ENCODE data around the gene SLC35B2. TPM values are rescaled to one million over a fixed set of nuclear protein-coding genes. Genes with fewer than 3 reads are reported as not detected.

The SLC35B2 gene
- total and polyA plus RNA-seq, 12 donors = 12.7 to 79.8 (median 55.6) TPM

GRCh38 chr6:44265722-44266233, 8.4 kb upstream of the SLC35B2 start:
- DNase-seq = peak in 1 of 7 donors; percentile 63
- Histone ChIP-seq H3K36me3 (replicated peaks in 1 of 2) (no peaks in the 10 kb centered on the region), H3K9me3 (replicated peaks in 1 of 3) (no peaks in the 10 kb centered on the region), H3K4me1 (replicated peaks in 1 of 2) (peaks cover 21 to 28% of the 10 kb centered on the region in 2 donors), H3K27me3 (no peaks in the 10 kb centered on the region), H3K27ac (peak overlapping the region in 3 of 5 donors; percentile 73 to 85 (median 82)), H3K4me3 (peak overlapping the region in 2 of 4 donors; percentile 64 to 68)
- intact Hi-C loops (cut with DNase I) = no loop called here
- 60 to 64% (median 62%) methylated on average over 17 of the region's 17 CpGs for WGBS, 4 donors
- TF ChIP-seq, protein P1, sequence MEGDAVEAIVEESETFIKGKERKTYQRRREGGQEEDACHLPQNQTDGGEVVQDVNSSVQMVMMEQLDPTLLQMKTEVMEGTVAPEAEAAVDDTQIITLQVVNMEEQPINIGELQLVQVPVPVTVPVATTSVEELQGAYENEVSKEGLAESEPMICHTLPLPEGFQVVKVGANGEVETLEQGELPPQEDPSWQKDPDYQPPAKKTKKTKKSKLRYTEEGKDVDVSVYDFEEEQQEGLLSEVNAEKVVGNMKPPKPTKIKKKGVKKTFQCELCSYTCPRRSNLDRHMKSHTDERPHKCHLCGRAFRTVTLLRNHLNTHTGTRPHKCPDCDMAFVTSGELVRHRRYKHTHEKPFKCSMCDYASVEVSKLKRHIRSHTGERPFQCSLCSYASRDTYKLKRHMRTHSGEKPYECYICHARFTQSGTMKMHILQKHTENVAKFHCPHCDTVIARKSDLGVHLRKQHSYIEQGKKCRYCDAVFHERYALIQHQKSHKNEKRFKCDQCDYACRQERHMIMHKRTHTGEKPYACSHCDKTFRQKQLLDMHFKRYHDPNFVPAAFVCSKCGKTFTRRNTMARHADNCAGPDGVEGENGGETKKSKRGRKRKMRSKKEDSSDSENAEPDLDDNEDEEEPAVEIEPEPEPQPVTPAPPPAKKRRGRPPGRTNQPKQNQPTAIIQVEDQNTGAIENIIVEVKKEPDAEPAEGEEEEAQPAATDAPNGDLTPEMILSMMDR (IDR thresholded peaks at IDR 0.05) = no peak
- TF ChIP-seq POLR2A (IDR thresholded peaks at IDR 0.05) = no peak

- 0% methylated on average over 1 to 72 of the region's 72 CpGs for WGBS, 4 donors
- peak; percentile 93 to 97 (median 96) for DNase-seq
- peak within 1 kb of the TSS; percentile 41 to 85 (median 73) for H3K27ac ChIP-seq
- peak within 1 kb of the TSS in 3 of 4 donors; percentile 60 to 68 (median 64) for H3K4me3 ChIP-seq
- peaks cover 21 to 28% of the 10 kb centered on the region in 2 donors for H3K4me1 ChIP-seq (replicated peaks in 1 of 2)
- H3K36me3 ChIP-seq (replicated peaks in 1 of 2) = peaks cover 0 to 1% of the 10 kb centered on the region in 2 donors
- intact Hi-C loops (cut with DNase I) = no loop called here
- peak; percentile 71 to 81 for TF ChIP-seq POLR2A (IDR thresholded peaks at IDR 0.05)
- TF ChIP-seq, protein P1 (IDR thresholded peaks at IDR 0.05) = peak in 4 of 6 experiments; percentile 10 to 34 (median 14)
- no peaks in the 10 kb centered on the region for H3K27me3 ChIP-seq
- H3K9me3 ChIP-seq (replicated peaks in 1 of 3) = no peaks in the 10 kb centered on the region
Measured at GRCh38 chr6:44265007-44265721, 7.8 kb upstream of the SLC35B2 start, which contains the start of gene NFKBIE. NFKBIE (minus strand) TSS chr6:44265551; CDS start chr6:44265346, 205 bp downstream.

- peak overlapping the region in 3 of 5 donors; percentile 60 to 85 (median 82) for H3K27ac ChIP-seq
- H3K27me3 ChIP-seq = no peaks in the 10 kb centered on the region
- 10 to 18% (median 15%) methylated on average over 10 to 13 of the region's 13 CpGs for WGBS, 4 donors
- no peaks in the 10 kb centered on the region for H3K9me3 ChIP-seq (replicated peaks in 1 of 3)
- H3K4me3 ChIP-seq = peak overlapping the region in 3 of 4 donors; percentile 60 to 68 (median 64)
- peak in 3 of 7 donors; percentile 36 to 48 (median 40) for DNase-seq
- no peak for TF ChIP-seq POLR2A (IDR thresholded peaks at IDR 0.05)
- TF ChIP-seq, protein P1 (IDR thresholded peaks at IDR 0.05) = no peak
- H3K4me1 ChIP-seq (replicated peaks in 1 of 2) = peaks cover 21 to 28% of the 10 kb centered on the region in 2 donors
- intact Hi-C loops (cut with DNase I) = no loop called here
- peaks cover 0 to 6% of the 10 kb centered on the region in 2 donors for H3K36me3 ChIP-seq (replicated peaks in 1 of 2)
Measured at GRCh38 chr6:44264154-44265006, 7.1 kb upstream of the SLC35B2 start.
